Measurements from ENCODE around the gene PYGM.

Gene PYGM

DNA sequence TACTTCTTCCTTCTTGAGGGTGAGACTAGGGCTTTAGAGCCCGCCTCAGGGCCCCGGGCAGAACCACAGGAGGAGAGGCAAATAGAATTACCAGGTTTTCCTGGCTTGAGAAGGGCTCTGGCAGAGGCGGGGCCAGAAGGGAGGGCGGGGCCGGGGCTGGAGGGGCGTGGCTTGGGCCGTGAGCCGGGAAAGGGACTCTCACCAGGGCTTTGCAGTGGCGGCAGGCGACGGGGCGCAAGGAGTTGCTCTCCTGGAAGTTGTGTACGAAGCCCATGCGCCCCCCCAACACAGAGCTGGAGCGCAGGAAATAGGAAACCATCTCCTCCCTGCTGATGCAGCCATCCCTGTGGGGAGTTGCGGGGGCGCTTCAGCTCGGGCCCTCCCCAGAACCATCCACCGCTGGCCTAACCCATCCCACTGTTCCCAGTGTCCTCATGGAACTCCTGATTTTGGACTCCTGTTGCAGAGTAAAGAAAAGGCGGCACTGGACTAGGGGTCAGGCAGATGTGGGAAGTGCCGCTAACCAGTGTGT lies 29.9 kb downstream of the PYGM start:
- DNase-seq: peak; percentile 69

- DNase-seq: no peak
These were observed 30.9 kb downstream of the PYGM start for GRCh38 chr11:64728757-64729365.

DNA sequence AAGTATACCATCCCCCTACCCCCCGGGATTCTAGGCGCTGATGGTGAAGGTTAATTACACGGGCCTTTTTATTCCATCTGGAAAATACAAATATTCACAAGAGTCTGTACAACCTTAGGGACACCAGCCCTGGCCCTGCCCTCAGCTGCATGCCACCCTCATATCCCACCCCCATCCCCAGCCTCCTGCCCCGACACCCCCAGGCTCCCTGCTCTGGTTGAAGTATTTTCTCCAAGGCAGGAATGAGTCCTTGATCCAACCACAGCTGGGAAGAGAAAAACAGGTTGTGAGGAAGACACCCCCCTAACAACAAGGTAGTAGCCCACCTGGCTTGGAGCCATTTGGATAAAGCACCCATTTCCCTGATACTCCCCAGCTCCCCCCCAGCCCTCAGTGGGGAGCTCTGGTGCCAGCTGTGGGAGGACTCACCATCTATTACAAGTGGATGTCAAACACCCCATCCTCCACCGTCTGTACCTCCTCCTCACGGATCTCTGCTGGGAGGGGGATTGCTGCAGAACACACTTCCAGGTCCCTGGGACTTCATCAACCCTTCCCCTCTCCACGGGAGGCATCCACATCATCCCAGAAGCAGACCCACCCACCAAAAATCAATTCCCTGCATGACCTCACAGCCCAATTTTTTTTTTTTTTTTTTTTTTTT lies 32.8 kb downstream of the PYGM start:
- DNase-seq: no peak

- peak; percentile 49 for DNase-seq
These were observed 33.5 kb downstream of the PYGM start for GRCh38 chr11:64726211-64726641.

DNA sequence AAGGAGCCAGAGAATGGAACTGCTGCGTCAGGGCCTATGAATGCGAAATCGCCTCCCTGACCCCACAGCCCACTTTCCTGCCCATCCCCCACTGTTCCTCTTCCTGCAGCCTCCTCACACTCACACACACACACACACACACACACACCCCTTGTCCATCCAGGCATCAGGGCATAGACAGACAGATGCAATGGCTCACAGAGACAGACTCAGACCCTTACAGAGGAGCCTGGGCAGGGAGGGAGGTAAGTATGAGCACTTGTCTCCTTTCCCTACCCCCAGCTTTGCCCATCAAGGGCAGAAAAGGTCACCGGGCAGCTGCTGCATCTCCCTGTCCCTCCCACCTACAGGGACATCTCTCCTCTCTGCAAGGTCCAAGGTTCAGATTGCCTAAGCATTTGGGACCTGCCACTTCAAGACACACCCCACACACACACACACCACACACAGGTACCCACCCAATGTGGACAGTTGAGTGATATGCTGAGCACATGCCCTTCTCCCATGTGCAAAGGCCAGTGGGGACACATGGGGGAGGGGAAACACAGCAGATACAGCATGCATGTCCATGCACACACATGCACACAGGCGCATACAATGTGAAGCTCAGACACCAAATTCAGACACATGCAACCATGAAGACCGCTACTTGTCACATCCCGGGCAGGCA lies 34.8 kb downstream of the PYGM start:
- DNase-seq: peak; percentile 61

- DNase-seq: peak; percentile 15
These were observed 35.6 kb downstream of the PYGM start for GRCh38 chr11:64723907-64724862.

DNA sequence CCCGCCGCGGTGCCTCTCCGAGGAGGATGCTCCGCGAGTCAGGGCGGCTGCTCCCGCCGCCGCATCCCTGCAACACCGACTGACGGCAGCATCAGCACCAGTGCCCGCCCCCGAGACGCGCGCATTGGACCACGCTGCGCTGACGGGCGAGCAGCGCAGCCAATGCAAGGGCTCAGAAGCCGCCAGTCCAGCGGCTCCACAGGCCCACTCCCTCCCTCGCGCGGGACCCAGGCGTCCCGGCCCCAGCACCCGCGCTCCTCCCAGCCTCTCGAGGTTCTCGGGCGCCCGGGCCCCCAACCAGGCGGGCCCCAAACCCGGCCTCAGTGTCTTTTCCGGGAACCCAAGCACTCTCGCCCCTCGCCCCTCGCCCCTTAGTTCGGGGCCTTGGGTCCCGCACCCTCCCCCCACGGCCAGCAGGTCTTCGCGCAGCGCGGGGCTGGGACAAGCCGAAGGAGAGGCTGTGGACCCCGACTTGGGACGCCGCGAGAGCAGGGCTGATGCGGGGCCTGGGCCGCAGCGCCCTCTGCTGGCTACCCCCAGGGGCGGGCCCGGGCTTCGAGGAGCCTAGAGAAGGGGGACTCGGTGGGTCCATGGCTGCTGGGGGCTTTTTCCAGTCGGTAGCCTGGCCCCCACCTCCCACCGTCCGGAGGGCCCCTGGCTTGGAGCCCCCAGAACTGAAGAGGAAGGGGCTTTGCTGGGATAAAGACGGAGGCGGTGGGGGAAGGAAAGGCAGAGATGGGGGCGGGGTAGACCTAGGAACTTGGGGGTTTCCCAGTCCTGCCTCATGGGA lies 36.5 kb downstream of the PYGM start, which contains the start of gene NRXN2:
Gene NRXN2, minus strand, starts transcription at position 81 of the 790 bp plus-strand sequence. CDS start 9,498 bp downstream, outside the sequence.
- DNase-seq: peak; percentile 93

- DNase-seq: peak; percentile 35
These were observed 37.4 kb downstream of the PYGM start for GRCh38 chr11:64722141-64723065.

GRCh38 chr11:64721359-64721699 lies 38.4 kb downstream of the PYGM start:
- DNase-seq: no peak

DNA sequence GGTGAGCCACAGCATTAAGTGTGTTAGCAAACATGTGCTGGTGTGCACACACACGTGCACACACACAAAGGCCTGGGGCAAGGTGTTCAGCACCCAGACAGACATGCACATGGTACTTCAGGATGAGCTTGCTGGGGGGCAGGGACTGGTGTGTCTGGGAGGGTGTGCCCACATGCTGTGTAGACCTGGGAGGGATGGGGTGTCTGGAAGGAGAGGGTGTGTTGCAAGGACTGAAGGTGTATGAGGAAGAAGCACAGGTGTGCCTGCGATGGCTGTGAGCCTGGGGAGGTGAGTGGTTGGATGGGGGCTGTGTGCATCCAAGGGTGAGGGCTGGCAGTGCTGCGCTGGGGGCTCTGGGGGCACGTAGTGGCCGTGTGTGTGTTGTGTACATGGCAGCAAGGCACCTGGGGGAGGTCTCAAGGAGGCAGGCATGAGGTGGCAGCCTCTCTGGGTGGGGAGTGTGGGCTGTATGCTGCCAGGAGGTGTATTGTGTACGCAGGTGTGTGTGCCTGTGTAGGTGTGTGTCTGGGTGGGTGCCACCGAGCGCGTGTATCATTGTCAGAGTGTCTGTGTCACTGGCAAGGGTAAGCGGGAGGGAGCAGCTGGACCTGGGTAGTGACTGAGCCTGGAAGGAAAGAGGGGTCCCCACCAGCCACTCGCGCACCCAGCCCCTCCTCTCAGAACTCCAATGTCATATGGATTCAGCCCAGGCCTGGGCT lies 39.0 kb downstream of the PYGM start:
- no peak for DNase-seq

DNA sequence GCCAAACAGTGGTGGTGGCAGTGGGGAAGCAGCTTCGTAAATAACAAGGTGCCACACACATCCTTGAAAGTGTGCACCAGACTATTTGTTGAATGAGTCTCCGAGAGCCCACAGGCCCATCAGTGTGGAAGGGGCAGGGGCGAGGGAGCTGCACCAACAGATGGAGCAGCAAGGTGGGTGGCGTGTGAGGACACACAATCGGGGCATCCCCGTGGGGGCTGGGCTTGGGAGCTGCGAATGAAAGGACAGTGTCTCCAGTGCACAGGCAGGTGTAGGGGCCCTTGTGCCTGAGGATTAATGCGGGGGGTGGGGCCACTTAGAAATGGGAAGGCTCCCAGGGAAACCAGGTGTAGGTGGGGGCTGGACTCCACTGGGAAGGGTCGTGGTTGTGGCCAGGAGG lies 39.6 kb downstream of the PYGM start:
- DNase-seq: no peak

GRCh38 chr11:64719406-64719805 lies 40.4 kb downstream of the PYGM start:
- no peak for DNase-seq

GRCh38 chr11:64718780-64719124 lies 41.0 kb downstream of the PYGM start:
- no peak for DNase-seq

- DNase-seq: no peak
These were observed 41.5 kb downstream of the PYGM start for GRCh38 chr11:64718084-64718779.

DNA sequence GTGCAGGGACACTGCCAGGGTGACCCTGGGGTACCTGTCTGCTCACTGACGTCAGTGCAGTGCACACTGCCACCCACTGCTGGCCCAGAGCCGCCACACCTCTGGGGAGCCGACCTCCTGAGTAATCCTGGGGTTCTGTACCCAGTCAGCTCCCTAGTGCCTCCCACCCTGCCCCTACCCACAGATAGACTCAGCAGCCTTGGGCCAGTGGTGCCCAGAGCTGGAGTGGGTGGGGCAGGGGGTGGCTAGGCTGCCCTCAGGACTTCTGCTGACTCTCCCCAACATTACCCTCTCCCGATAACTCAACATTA lies 42.6 kb downstream of the PYGM start:
- no peak for DNase-seq

GRCh38 chr11:64716473-64717267 lies 43.1 kb downstream of the PYGM start:
- peak; percentile 21 for DNase-seq

GRCh38 chr11:64715756-64716472 lies 43.9 kb downstream of the PYGM start:
- DNase-seq: no peak

GRCh38 chr11:64715110-64715509 lies 44.7 kb downstream of the PYGM start:
- DNase-seq: no peak
